Activated T-cell treated with anti-CD3 and anti-CD28 coated beads, Interleukin-2, amount 50 U/mL, for 24 hours (primary cell): ENCODE data around the gene ZNF684.
A peak's percentile ranks its signal among the peaks of the same experiment; 100 is the strongest.
"Not testable (repeated sequence)": the region's sequence is repeated elsewhere in the genome, so short reads cannot be mapped to it uniquely, and the experiment has no call there.

ENCODE experiments used
- DNase-seq: peaks from one replicate; pipeline ENCODE4 v3.0.0-alpha.2; 2020
- H3K27ac Mint-ChIP-seq: 2 replicates; pipeline ENCODE4 v1.8.0; 2020; ENCODE audit warnings: mild to moderate bottlenecking, mixed read lengths
- H3K27me3 Mint-ChIP-seq: 2 replicates; pipeline ENCODE4 v1.8.0; 2020; ENCODE audit warnings: mixed read lengths
- H3K36me3 Mint-ChIP-seq: 2 replicates; pipeline ENCODE4 v1.8.0; 2020; ENCODE audit warnings: low read depth, mixed read lengths
- H3K4me1 Mint-ChIP-seq: 2 replicates; pipeline ENCODE4 v1.8.0; 2020; ENCODE audit warnings: low read depth, mixed read lengths
- H3K4me3 Mint-ChIP-seq: 2 replicates; pipeline ENCODE4 v1.8.0; 2020; ENCODE audit warnings: mild to moderate bottlenecking, moderate library complexity, mixed read lengths
- H3K9me3 Mint-ChIP-seq: 2 replicates; pipeline ENCODE4 v1.8.0; 2020; ENCODE audit warnings: mixed read lengths

The ZNF684 gene

GRCh38 chr1:40554807-40555206 is 23.4 kb downstream of the ZNF684 start:
- not testable (repeated sequence) for DNase-seq, H3K9me3 Mint-ChIP-seq, H3K4me1 Mint-ChIP-seq, H3K27ac Mint-ChIP-seq, H3K27me3 Mint-ChIP-seq, H3K36me3 Mint-ChIP-seq, H3K4me3 Mint-ChIP-seq

GRCh38 chr1:40556121-40556520 is 24.7 kb downstream of the ZNF684 start:
- H3K4me3 Mint-ChIP-seq = no peak overlapping the region
- no peaks in the 10 kb centered on the region for H3K36me3 Mint-ChIP-seq
- peaks cover 3% of the 10 kb centered on the region for H3K27me3 Mint-ChIP-seq
- H3K4me1 Mint-ChIP-seq = no peaks in the 10 kb centered on the region
- no peak for DNase-seq
- peaks cover 2% of the 10 kb centered on the region for H3K9me3 Mint-ChIP-seq
- no peak overlapping the region for H3K27ac Mint-ChIP-seq

DNA sequence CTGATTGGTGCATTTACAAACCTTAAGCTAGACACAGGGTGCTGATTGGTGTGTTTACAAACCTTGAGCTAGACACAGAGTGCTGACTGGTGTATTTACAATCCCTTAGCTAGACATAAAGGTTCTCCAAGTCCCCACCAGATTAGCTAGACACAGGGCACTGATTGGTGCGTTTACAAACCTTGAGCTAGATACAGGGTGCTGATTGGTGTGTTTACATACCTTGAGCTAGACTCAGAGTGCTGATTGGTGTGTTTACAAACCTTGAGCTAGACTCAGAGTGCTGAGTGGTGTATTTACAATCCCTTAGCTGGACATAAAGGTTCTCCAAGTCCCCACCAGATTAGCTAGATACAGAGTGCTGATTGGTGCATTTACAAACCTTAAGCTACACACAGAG is 26.8 kb downstream of the ZNF684 start:
- H3K4me1 Mint-ChIP-seq, H3K9me3 Mint-ChIP-seq, H3K4me3 Mint-ChIP-seq, DNase-seq, H3K27ac Mint-ChIP-seq, H3K36me3 Mint-ChIP-seq, H3K27me3 Mint-ChIP-seq: not testable (repeated sequence)

DNA sequence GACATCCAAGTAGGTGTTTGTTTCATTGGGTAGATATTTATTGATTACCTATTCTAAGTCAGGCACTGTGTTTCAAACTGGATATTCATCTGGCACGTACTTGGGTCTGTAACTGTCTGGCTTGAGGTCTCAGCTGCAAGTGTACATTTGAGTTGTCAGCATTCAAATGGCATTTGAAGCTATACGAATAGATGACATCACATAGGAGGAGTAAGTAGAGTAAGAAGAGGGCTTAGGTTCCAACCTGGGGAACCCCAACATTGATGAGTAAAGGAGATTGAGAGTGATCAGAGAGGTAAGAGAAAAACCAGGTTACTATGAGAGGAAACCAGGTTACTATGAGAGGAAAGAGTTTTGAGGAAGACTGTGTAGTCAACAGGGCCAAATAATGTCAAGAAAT is 30.7 kb downstream of the ZNF684 start:
- Mint-ChIP-seq H3K4me3 (no peak overlapping the region), H3K27me3 (peaks cover 3% of the 10 kb centered on the region), H3K9me3 (peaks cover 4% of the 10 kb centered on the region), H3K4me1 (peaks cover 11% of the 10 kb centered on the region), H3K36me3 (no peaks in the 10 kb centered on the region), H3K27ac (peak overlapping the region; percentile 4)
- no peak for DNase-seq

GRCh38 chr1:40563266-40563665 is 31.8 kb downstream of the ZNF684 start:
- no peak overlapping the region for H3K4me3 Mint-ChIP-seq
- H3K27ac Mint-ChIP-seq = no peak overlapping the region
- H3K9me3 Mint-ChIP-seq = peaks cover 2% of the 10 kb centered on the region
- no peaks in the 10 kb centered on the region for H3K27me3 Mint-ChIP-seq
- DNase-seq = no peak
- H3K36me3 Mint-ChIP-seq = no peaks in the 10 kb centered on the region
- peaks cover 11% of the 10 kb centered on the region for H3K4me1 Mint-ChIP-seq

DNA sequence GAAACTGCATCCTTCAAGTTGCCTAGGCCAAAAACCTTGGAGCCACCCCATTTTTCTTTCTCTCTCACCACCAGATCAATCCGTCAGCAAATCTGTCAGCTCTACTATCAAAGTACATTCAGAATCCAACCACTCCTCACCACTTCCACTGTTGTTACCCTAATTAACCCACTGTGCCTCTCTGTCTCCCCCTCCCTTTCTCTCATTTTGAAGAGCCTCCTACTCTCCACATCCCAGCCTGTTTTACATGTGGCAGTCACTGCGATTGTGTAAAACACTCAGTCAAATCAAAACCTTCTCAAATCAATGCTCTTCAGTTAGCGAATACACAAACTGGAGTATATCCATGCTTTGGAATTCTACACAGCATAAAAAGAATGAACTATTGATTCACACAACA is 33.1 kb downstream of the ZNF684 start:
- Mint-ChIP-seq H3K27me3 (no peaks in the 10 kb centered on the region), H3K4me1 (peaks cover 11% of the 10 kb centered on the region), H3K36me3 (no peaks in the 10 kb centered on the region), H3K9me3 (peaks cover 2% of the 10 kb centered on the region), H3K27ac (no peak overlapping the region), H3K4me3 (no peak overlapping the region)
- no peak for DNase-seq

DNA sequence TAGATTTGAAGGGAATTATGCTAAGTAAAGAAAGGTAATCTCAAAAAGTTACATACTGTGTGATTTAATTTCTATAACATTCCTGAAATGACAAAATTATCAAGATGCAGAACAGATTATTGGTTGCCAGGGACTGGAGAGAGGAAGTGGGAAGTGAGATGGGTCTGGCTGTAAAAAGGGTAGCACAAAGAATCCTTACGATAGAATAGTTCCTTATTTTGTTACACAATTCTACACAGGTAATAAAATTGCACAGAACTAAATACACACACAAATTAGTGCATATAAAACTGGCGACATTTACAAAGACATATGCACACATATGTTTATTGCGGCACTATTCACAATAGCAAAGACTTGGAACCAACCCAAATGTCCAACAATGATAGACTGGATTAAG is 33.5 kb downstream of the ZNF684 start:
- no peak for DNase-seq
- no peaks in the 10 kb centered on the region for H3K36me3 Mint-ChIP-seq
- peaks cover 11% of the 10 kb centered on the region for H3K4me1 Mint-ChIP-seq
- no peaks in the 10 kb centered on the region for H3K27me3 Mint-ChIP-seq
- H3K27ac Mint-ChIP-seq = no peak overlapping the region
- peaks cover 2% of the 10 kb centered on the region for H3K9me3 Mint-ChIP-seq
- no peak overlapping the region for H3K4me3 Mint-ChIP-seq

GRCh38 chr1:40567825-40568224 is 36.4 kb downstream of the ZNF684 start:
- no peak for DNase-seq
- Mint-ChIP-seq H3K27ac (no peak overlapping the region), H3K27me3 (peaks cover 4% of the 10 kb centered on the region), H3K4me3 (no peak overlapping the region), H3K4me1 (peaks cover 4% of the 10 kb centered on the region), H3K9me3 (peaks cover 2% of the 10 kb centered on the region), H3K36me3 (no peaks in the 10 kb centered on the region)

DNA sequence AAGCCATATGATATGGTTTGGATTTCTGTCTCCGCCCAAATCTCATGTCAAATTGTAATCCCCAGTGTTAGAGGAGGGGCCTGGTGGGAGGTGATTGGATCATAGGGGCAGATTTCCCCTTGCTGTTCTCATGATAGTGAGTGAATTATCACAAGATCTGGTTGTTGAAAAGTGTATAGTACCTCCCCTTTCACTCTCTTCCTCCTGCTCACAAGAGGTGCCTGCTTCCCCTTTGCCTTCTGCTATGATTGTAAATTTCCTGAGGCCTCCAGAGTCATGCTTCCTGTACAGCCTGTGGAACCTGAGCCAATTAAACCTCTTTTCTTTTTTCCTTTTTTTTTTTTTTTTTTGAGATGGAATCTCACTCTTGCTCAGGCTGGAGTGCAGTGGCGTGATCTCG is 43.4 kb downstream of the ZNF684 start:
- H3K4me3 Mint-ChIP-seq, H3K4me1 Mint-ChIP-seq, H3K36me3 Mint-ChIP-seq, H3K9me3 Mint-ChIP-seq, H3K27ac Mint-ChIP-seq, DNase-seq: not testable (repeated sequence)
- H3K27me3 Mint-ChIP-seq = peaks cover 13% of the 10 kb centered on the region

GRCh38 chr1:40575336-40575735 is 43.9 kb downstream of the ZNF684 start:
- Mint-ChIP-seq H3K27ac (no peak overlapping the region), H3K9me3 (no peaks in the 10 kb centered on the region), H3K4me1 (no peaks in the 10 kb centered on the region), H3K36me3 (no peaks in the 10 kb centered on the region), H3K27me3 (peaks cover 13% of the 10 kb centered on the region), H3K4me3 (no peak overlapping the region)
- DNase-seq = no peak

- Mint-ChIP-seq H3K4me1 (peaks cover 16% of the 10 kb centered on the region), H3K36me3 (no peaks in the 10 kb centered on the region), H3K27ac (no peak overlapping the region), H3K27me3 (peaks cover 5% of the 10 kb centered on the region), H3K9me3 (no peaks in the 10 kb centered on the region), H3K4me3 (no peak overlapping the region)
- DNase-seq = no peak
Measured at GRCh38 chr1:40582116-40582515, 50.7 kb downstream of the ZNF684 start.

DNA sequence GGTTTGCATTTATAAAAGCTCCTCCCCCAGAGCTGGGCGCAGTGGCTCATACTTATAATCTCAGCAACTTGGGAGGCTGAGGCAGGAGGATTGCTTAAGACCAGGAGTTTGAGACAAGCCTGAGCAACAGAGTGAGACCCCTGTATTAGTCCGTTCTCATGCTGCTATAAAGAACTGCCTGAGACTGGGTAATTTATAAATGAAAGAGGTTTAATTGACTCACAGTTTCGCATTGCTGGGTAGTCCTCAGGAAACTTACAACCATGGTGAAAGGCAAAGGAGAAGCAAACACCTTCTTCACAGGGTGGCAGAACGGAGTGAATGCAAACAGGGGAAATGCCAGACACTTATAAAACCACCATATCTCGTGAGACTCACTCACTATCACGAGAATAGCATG is 52.5 kb downstream of the ZNF684 start:
- Mint-ChIP-seq H3K9me3 (no peaks in the 10 kb centered on the region), H3K36me3 (no peaks in the 10 kb centered on the region), H3K4me3 (no peak overlapping the region), H3K27ac (peak overlapping the region; percentile 47), H3K27me3 (peaks cover 2% of the 10 kb centered on the region), H3K4me1 (peaks cover 16% of the 10 kb centered on the region)
- no peak for DNase-seq

DNA sequence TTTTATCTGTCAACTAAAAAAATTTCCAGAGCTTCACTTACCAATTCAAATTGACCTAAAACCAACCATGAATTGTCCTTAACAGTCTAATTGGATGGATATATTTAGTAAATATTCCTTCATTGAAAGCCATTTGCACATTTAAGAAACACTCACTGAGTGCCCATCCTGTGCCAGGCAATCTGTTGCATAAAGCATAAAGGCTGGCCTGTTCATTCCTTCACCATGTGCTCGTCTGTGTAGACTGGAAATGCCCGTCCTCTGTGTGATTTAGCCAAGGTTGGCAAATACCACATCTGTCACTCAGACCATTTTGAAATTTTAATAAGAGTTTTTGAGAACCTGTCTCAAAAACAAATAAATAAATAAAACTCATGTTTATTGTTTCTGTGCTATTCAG is 57.1 kb downstream of the ZNF684 start:
- Mint-ChIP-seq H3K27me3 (peaks cover 9% of the 10 kb centered on the region), H3K9me3 (no peaks in the 10 kb centered on the region), H3K36me3 (no peaks in the 10 kb centered on the region), H3K27ac (no peak overlapping the region), H3K4me3 (no peak overlapping the region), H3K4me1 (peaks cover 19% of the 10 kb centered on the region)
- no peak for DNase-seq

- peaks cover 9% of the 10 kb centered on the region for H3K27me3 Mint-ChIP-seq
- H3K36me3 Mint-ChIP-seq = no peaks in the 10 kb centered on the region
- H3K4me1 Mint-ChIP-seq = peaks cover 12% of the 10 kb centered on the region
- H3K27ac Mint-ChIP-seq = no peak overlapping the region
- H3K4me3 Mint-ChIP-seq = no peak overlapping the region
- no peaks in the 10 kb centered on the region for H3K9me3 Mint-ChIP-seq
- no peak for DNase-seq
Measured at GRCh38 chr1:40592107-40592803, 60.8 kb downstream of the ZNF684 start.

- Mint-ChIP-seq H3K4me1 (peaks cover 12% of the 10 kb centered on the region), H3K27me3 (peaks cover 12% of the 10 kb centered on the region), H3K4me3 (no peak overlapping the region), H3K27ac (no peak overlapping the region), H3K36me3 (no peaks in the 10 kb centered on the region), H3K9me3 (no peaks in the 10 kb centered on the region)
- DNase-seq = no peak
Measured at GRCh38 chr1:40593449-40594186, 62.2 kb downstream of the ZNF684 start.
